Urothelium cell line (cell line): ENCODE measurements around the gene USP11.

Experiments
- DNase-seq: peaks from one replicate; pipeline ENCODE4 v3.0.0; 2011; ENCODE audit warnings: low spot score, mixed read lengths
- FAIRE-seq: peaks from 2 replicates; lab custom pipeline; 2011; peaks lifted over from hg19 to GRCh38; lab: Jason Lieb, UNC

USP11 gene

GRCh38 chrX:47232803-47233332, at the start of gene USP11:
TSS of gene USP11 (plus strand) at chrX:47233009. CDS start at chrX:47233044, 35 bp downstream.
- DNase-seq (peak; percentile 37), FAIRE-seq (no peak)

GRCh38 chrX:47184486-47184885, 48.3 kb upstream of the USP11 start:
- DNase-seq = no peak
- FAIRE-seq = no peak

GRCh38 chrX:47185241-47185640, 47.6 kb upstream of the USP11 start:
- no peak for FAIRE-seq

GRCh38 chrX:47186096-47186740, 46.6 kb upstream of the USP11 start:
- DNase-seq (no peak), FAIRE-seq (no peak)

More at GRCh38 chrX:47185241-47185640, 47.6 kb upstream of the USP11 start:
- no peak for DNase-seq

- no peak for DNase-seq
- no peak for FAIRE-seq
These were observed 45.6 kb upstream of the USP11 start for GRCh38 chrX:47187106-47187677.

GRCh38 chrX:47189906-47190305, 42.9 kb upstream of the USP11 start:
- DNase-seq (no peak), FAIRE-seq (no peak)

- DNase-seq (peak; percentile 92), FAIRE-seq (peak; percentile 46)
These were observed 42.2 kb upstream of the USP11 start for GRCh38 chrX:47190445-47191269.

- peak; percentile 19 for DNase-seq
- no peak for FAIRE-seq
These were observed 41.5 kb upstream of the USP11 start for GRCh38 chrX:47191331-47191730.

- FAIRE-seq (no peak), DNase-seq (no peak)
These were observed 40.9 kb upstream of the USP11 start for GRCh38 chrX:47191806-47192401.

- FAIRE-seq (no peak), DNase-seq (peak; percentile 88)
These were observed 39.2 kb upstream of the USP11 start, which contains the start of gene UBA1 for GRCh38 chrX:47193475-47194193. TSS of gene UBA1 (plus strand) at chrX:47193829. CDS start at chrX:47198803, 4,974 bp downstream.

- FAIRE-seq (no peak), DNase-seq (no peak)
These were observed 38.5 kb upstream of the USP11 start for GRCh38 chrX:47194194-47194787.

GRCh38 chrX:47196098-47196497, 36.7 kb upstream of the USP11 start:
- FAIRE-seq (no peak), DNase-seq (no peak)

GRCh38 chrX:47197526-47197925, 35.3 kb upstream of the USP11 start:
- no peak for DNase-seq
- FAIRE-seq = no peak

- DNase-seq = no peak
- FAIRE-seq = no peak
These were observed 34.7 kb upstream of the USP11 start for GRCh38 chrX:47198026-47198686.

GRCh38 chrX:47198687-47199080, 34.1 kb upstream of the USP11 start:
- DNase-seq (no peak), FAIRE-seq (no peak)

GRCh38 chrX:47199286-47199685, 33.5 kb upstream of the USP11 start:
- FAIRE-seq (no peak), DNase-seq (no peak)

GRCh38 chrX:47200385-47201150, 32.2 kb upstream of the USP11 start:
- no peak for DNase-seq

GRCh38 chrX:47201345-47201944, 31.4 kb upstream of the USP11 start:
- FAIRE-seq (no peak), DNase-seq (no peak)

More at GRCh38 chrX:47200385-47201150, 32.2 kb upstream of the USP11 start:
- FAIRE-seq = no peak
